Brain microvascular endothelial cell (primary cell): ENCODE results near the gene CTDNEP1.

ENCODE experiments used
- DNase-seq: peaks from one replicate; pipeline ENCODE4 v3.0.0-alpha.2; 2020
- H3K27ac ChIP-seq: fragments of 250-450 bp; sonication (Bioruptor Pico); 2 replicates; pipeline ENCODE4 v1.5.1; 2020; ENCODE audit warnings: mild to moderate bottlenecking, moderate library complexity
- H3K27me3 ChIP-seq: fragments of 250-450 bp; sonication (Bioruptor Pico); replicated peaks from 2 replicates; pipeline ENCODE4 v1.5.1; 2020; ENCODE audit warnings: mild to moderate bottlenecking
- H3K36me3 ChIP-seq: fragments of 250-450 bp; sonication (Bioruptor Pico); replicated peaks from 2 replicates; pipeline ENCODE4 v1.5.1; 2020; ENCODE audit warnings: mild to moderate bottlenecking
- H3K4me3 ChIP-seq: 2 replicates; pipeline ENCODE4 v1.5.1; 2011; ENCODE audit warnings: low read depth, mild to moderate bottlenecking, control low read depth, low read length, moderate library complexity
- in situ Hi-C: cut with HindIII; loops from 2 replicates; pipeline ENCODE4 v1.10.0; 2017; ENCODE audit warnings: low sequenced_read_pairs, low pct_ligation_motif_present
- TF ChIP-seq, protein P1 (sequence below): IDR thresholded peaks from 2 replicates; pipeline ENCODE4 v1.5.1; 2011; ENCODE audit warnings: low read depth, mild to moderate bottlenecking, moderate library complexity, low read length, control low read depth, inconsistent platforms; ENCODE audit errors: missing control alignments

The CTDNEP1 gene

DNA sequence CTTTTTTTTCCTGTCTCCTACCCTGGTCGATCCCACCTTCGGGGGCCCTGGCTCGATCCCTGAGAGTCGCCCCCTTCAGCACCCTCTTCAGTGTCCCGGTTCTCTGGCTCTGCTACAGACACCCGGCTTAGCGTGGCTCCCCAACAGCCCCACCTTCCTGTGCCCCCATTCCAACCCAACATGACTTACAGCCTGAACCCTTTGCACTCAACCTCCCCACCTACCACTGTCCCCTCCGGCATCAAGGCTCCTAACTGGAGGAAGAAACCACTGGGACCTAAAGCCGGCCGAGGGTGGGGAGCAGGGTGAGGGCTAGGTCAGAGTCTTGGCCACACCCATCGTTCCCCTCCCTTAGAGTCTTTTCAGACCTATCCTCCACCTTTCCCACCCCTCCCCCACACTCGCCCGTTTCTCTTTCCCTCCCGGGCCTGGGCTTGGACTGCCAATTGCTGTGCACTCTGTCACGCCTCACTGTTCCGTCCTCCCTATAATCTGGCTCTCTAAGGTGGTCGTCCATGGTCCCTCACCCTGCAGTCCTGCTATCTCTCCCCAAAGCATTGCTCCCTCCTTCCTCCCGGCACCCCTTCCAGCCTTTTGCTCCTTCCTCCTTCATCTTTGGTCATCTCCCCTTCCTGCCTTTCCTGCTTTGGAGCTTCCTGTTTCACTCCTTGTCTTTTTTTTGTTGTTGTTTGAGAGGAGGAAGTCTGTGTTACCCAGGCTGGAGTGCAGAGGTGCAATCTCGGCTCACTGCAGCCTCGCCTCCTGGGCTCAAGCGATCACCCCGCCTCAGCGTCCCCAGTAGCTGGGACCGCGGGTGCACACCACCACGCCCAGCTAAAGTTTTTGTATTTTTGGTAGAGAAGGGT, 11.6 kb upstream of the CTDNEP1 start:
- TF ChIP-seq, protein P1, sequence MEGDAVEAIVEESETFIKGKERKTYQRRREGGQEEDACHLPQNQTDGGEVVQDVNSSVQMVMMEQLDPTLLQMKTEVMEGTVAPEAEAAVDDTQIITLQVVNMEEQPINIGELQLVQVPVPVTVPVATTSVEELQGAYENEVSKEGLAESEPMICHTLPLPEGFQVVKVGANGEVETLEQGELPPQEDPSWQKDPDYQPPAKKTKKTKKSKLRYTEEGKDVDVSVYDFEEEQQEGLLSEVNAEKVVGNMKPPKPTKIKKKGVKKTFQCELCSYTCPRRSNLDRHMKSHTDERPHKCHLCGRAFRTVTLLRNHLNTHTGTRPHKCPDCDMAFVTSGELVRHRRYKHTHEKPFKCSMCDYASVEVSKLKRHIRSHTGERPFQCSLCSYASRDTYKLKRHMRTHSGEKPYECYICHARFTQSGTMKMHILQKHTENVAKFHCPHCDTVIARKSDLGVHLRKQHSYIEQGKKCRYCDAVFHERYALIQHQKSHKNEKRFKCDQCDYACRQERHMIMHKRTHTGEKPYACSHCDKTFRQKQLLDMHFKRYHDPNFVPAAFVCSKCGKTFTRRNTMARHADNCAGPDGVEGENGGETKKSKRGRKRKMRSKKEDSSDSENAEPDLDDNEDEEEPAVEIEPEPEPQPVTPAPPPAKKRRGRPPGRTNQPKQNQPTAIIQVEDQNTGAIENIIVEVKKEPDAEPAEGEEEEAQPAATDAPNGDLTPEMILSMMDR: no peak
- H3K27me3 ChIP-seq: no peaks in the 10 kb centered on the region
- in situ Hi-C loops: no loop called here
- H3K27ac ChIP-seq: no peak overlapping the region
- no peak overlapping the region for H3K4me3 ChIP-seq
- no peak for DNase-seq
- H3K36me3 ChIP-seq: peaks cover 12% of the 10 kb centered on the region

DNA sequence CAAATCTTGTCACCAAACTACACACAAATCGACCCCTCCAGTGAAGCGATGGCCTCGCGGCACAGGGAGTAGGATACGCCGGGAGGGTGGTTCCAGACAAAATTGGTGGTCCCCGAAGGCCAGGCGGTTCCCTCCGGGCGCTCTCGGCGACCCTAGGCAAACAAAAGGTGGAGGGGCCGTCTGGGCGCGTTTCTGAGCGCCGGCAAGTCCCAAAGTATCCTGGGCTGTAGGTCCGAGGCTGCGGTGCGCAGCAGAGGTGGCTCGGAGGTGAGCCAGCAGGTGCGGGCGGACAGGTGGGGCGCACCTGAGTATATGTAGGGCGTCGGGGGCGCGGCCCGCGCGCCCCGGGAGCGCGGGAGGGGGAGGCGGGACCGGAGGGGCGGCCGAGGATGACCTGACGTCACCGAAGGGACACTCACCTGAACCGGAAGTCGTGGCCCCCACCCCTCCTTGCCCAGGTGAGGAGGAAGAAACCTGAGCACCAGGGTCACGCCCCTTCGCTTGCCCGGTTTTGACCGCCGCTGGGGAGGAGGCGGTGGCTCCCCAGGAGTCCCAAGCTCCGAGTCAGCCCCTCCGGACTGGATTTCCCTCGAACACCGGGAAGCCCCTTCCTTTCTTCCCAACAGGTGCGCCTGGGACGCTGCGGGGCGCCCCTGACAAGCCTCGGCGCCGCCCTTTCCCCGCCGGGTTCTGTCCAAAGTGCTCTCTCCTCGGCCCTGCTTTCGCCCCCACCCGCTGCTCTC, 10.8 kb upstream of the CTDNEP1 start, which contains the start of gene CLDN7:
TSS of gene CLDN7 (minus strand) at position 287 of the 743 bp plus-strand sequence. CDS start 435 bp downstream, outside the sequence.
- in situ Hi-C loops: no loop called here
- Histone ChIP-seq H3K4me3 (peak within 1 kb of the TSS; percentile 47), H3K27ac (no peak within 1 kb of the TSS), H3K27me3 (no peaks in the 10 kb centered on the region), H3K36me3 (peaks cover 19% of the 10 kb centered on the region)
- DNase-seq: no peak
- TF ChIP-seq, protein P1: no peak

DNA sequence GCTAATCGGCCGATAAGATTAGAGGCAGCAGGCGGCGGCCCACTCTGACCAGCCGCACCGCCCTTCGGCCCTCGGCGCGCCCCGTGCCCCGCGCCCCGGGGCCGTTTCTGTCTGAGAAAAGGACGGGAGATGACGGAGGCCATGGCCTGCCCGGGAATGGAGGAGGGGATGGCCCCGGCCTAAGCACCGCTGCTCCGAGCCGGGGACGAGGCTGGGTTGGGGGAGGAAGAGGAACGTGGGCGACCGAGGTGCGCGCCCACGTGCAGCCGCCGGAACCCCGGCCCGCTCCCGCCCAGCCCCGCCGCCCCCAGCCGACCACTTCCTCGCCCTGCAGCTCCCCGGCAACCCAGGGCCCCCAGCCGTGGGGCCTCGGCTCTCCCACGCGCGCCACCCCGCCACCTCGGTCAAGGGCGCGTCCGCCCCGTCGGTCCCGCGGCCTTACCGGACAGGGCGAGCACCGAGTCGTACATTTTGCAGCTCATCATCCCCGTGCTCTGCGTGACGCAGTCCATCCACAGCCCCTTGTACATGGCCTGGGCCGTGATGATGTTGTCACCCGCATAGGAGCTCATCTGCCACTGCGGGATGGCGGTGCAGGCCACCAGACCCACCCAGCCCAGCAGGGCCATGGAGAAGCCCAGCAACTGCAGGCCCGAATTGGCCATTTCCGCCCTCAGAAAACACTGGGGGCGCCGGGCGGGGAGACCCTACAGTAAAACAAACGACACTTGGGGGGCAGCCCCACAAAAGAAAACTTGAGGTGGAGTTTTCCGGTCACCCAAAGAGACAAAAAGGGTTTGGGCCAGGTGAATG, 10.1 kb upstream of the CTDNEP1 start:
- no peak for DNase-seq
- in situ Hi-C loops: no loop called here
- TF ChIP-seq, protein P1: no peak
- Histone ChIP-seq H3K27ac (no peak overlapping the region), H3K4me3 (peak overlapping the region; percentile 47), H3K36me3 (peaks cover 24% of the 10 kb centered on the region), H3K27me3 (no peaks in the 10 kb centered on the region)

DNA sequence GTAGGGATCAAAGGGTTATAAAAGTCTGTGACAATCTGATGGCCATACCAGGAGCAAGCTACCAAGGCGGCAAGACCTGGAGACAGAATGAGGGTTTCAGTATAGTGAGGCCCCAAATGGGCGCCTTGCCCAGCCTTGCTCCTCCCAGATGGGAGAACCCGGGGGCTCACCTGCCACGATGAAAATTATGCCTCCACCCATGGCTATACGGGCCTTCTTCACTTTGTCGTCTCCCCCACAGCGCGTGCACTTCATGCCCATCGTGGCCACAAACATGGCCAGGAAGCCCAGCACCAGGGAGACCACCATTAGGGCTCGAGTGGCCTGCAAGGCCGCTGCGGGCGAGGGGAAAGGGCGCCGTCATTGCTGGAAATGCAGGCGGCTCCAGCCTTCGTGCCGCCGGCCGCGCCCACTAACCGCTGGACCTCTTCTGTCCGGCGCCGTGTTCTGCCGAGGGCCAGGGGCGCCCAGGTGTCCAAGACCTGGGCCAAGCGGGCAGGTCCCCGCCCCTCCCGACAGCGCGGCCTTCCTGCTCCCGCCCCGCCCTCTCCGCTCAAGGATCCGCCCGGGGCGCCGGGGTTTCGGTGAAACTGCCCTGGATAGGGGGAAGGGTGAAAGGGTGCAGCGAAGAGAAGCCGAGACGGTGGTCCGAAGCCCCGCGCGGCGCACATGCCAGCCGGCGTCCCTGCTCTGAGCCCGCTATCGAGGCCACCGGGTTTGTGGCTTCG, 9.3 kb upstream of the CTDNEP1 start:
- Histone ChIP-seq H3K27ac (no peak overlapping the region), H3K36me3 (peaks cover 27% of the 10 kb centered on the region), H3K27me3 (no peaks in the 10 kb centered on the region), H3K4me3 (peak overlapping the region; percentile 47)
- TF ChIP-seq, protein P1: no peak
- no peak for DNase-seq
- in situ Hi-C loops: no loop called here

DNA sequence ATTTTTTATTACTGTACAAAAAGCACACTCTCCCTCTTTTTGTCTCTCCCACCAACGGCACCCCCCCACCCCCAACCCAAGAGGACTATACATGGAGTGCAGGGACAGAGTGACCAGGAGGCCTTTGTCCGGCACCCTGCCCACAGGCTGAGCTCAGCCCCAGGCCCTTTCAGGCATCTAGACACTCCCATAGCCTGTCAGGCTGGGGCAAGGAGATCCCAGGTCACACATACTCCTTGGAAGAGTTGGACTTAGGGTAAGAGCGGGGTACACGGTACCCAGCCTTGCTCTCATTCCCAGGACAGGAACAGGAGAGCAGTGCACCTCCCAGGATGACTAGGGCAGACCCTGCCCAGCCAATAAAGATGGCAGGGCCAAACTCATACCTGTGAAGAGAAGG, 8.6 kb upstream of the CTDNEP1 start:
- DNase-seq: no peak
- peaks cover 34% of the 10 kb centered on the region for H3K36me3 ChIP-seq
- no peak overlapping the region for H3K27ac ChIP-seq
- TF ChIP-seq, protein P1: no peak
- in situ Hi-C loops: no loop called here
- H3K4me3 ChIP-seq: no peak overlapping the region
- H3K27me3 ChIP-seq: no peaks in the 10 kb centered on the region
